ENCODE measurements around the gene SPEM3.

DNA sequence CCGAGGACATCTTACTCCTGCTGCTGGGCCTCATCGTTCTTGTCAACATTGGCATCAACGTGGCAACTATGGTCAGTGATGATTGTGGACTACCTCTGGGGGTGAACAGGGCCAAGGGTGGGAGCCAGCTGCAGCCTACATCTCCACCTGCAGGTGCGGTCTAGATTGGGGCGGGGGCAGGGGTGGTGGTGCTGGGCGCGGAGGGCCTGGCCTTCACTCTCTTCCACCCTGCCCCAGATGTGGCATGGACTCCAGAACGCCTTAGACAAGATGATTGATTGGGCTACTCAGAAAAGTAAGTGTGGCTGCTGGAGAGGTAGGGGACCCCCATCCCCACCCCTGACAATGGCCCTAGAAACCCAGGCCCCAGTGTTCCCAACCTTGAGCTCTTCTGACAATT, 2.9 kb upstream of the SPEM3 start:
- TF ChIP-seq ZNF70 (CRISPR knock-in tag; IDR thresholded peaks at IDR 0.05) (no peak), ZFP3 (CRISPR knock-in tag; IDR thresholded peaks at IDR 0.05) (no peak), OSR1 (CRISPR knock-in tag; IDR thresholded peaks at IDR 0.05) (no peak), ZC3H10 (CRISPR knock-in tag; IDR thresholded peaks at IDR 0.05) (no peak)
